GM19438 (cell line): Measurements from ENCODE around the gene ZC4H2.
A peak's percentile ranks its signal among the peaks of the same experiment; 100 is the strongest.
"Not testable (repeated sequence)": the region's sequence is repeated elsewhere in the genome, so short reads cannot be mapped to it uniquely, and the experiment has no call there.

ENCODE experiments used
- ATAC-seq: cut with Tn5 transposase; IDR thresholded peaks from one replicate; pipeline ENCODE4 v1.9.1; 2021; ENCODE audit warnings: low read depth; ENCODE audit not compliant: unreplicated experiment

ZC4H2 gene

GRCh38 chrX:64975989-64976672, at the start of gene ZC4H2:
ZC4H2 (minus strand) TSS chrX:64976450; CDS start chrX:64976377, 73 bp downstream.
- ATAC-seq = peak; percentile 97

GRCh38 chrX:65017451-65017850, 41.2 kb upstream of the ZC4H2 start:
- ATAC-seq = no peak

GRCh38 chrX:65014230-65014629, 38.0 kb upstream of the ZC4H2 start:
- no peak for ATAC-seq

- ATAC-seq = no peak
These were observed 33.2 kb upstream of the ZC4H2 start for GRCh38 chrX:65009459-65009858.

GRCh38 chrX:65002208-65002607, 26.0 kb upstream of the ZC4H2 start:
- not testable (repeated sequence) for ATAC-seq

- ATAC-seq = no peak
These were observed 20.6 kb upstream of the ZC4H2 start for GRCh38 chrX:64996805-64997204.

- ATAC-seq = no peak
These were observed 18.0 kb upstream of the ZC4H2 start for GRCh38 chrX:64994131-64994798.

- ATAC-seq = no peak
These were observed 1.6 kb upstream of the ZC4H2 start for GRCh38 chrX:64977830-64978229.

GRCh38 chrX:64977051-64977450, 801 bp upstream of the ZC4H2 start:
- ATAC-seq = no peak

GRCh38 chrX:64976673-64977040, 407 bp upstream of the ZC4H2 start:
- peak; percentile 29 for ATAC-seq

- peak; percentile 34 for ATAC-seq
These were observed 759 bp downstream of the ZC4H2 start for GRCh38 chrX:64975491-64975890.

- no peak for ATAC-seq
These were observed 50.8 kb downstream of the ZC4H2 start for GRCh38 chrX:64925480-64925879.

- no peak for ATAC-seq
These were observed 68.1 kb downstream of the ZC4H2 start for GRCh38 chrX:64908121-64908520.

- ATAC-seq = peak; percentile 82
These were observed 81.7 kb downstream of the ZC4H2 start for GRCh38 chrX:64894454-64895038.

- no peak for ATAC-seq
These were observed 90.4 kb downstream of the ZC4H2 start for GRCh38 chrX:64885850-64886249.

- not testable (repeated sequence) for ATAC-seq
These were observed 97.5 kb downstream of the ZC4H2 start for GRCh38 chrX:64878709-64879108.

GRCh38 chrX:64867217-64867616, 109.0 kb downstream of the ZC4H2 start:
- ATAC-seq = no peak
